Endodermal cell (in vitro differentiated cells): ENCODE results near the gene EAF2. TPM values are rescaled to one million over a fixed set of nuclear protein-coding genes. Genes with fewer than 3 reads are reported as not detected.

Source experiments
- DNase-seq: peaks from one replicate; pipeline ENCODE4 v3.0.0-alpha.2; 2017
- H3K27ac ChIP-seq: 2 replicates; pipeline ENCODE4 v1.5.1; 2013; ENCODE audit warnings: mild to moderate bottlenecking, low read depth, low read length, moderate library complexity
- H3K27me3 ChIP-seq: 2 replicates; pipeline ENCODE4 v1.6.1; 2013; ENCODE audit warnings: mild to moderate bottlenecking, low read length, moderate library complexity; ENCODE audit not compliant: insufficient read depth, control insufficient read depth, poor library complexity, severe bottlenecking
- H3K36me3 ChIP-seq: 2 replicates; pipeline ENCODE4 v1.7.0; 2013; ENCODE audit warnings: mild to moderate bottlenecking, low read length, moderate library complexity; ENCODE audit not compliant: control insufficient read depth, insufficient read depth
- H3K4me1 ChIP-seq: one replicate; pipeline ENCODE4 v1.7.0; 2013; ENCODE audit warnings: low read length; ENCODE audit not compliant: control insufficient read depth, insufficient read depth
- H3K4me3 ChIP-seq: 2 replicates; pipeline ENCODE4 v1.5.1; 2013; ENCODE audit warnings: mild to moderate bottlenecking, low read length, moderate library complexity
- H3K9ac ChIP-seq: 2 replicates; pipeline ENCODE4 v1.6.1; 2013; ENCODE audit warnings: mild to moderate bottlenecking, low read length, moderate library complexity; ENCODE audit not compliant: poor library complexity, severe bottlenecking; ENCODE audit errors: extremely low read depth
- H3K9me3 ChIP-seq: 2 replicates; pipeline ENCODE4 v1.6.1; 2013; ENCODE audit warnings: mild to moderate bottlenecking, low read length, moderate library complexity; ENCODE audit not compliant: control insufficient read depth
- H3K27ac Mint-ChIP-seq: 2 replicates; pipeline ENCODE4 v1.8.0; 2020; ENCODE audit warnings: mixed read lengths
- H3K27me3 Mint-ChIP-seq: 2 replicates; pipeline ENCODE4 v1.8.0; 2021; ENCODE audit warnings: mild to moderate bottlenecking, mixed read lengths; ENCODE audit not compliant: insufficient read depth
- H3K36me3 Mint-ChIP-seq: 2 replicates; pipeline ENCODE4 v1.8.0; 2020; ENCODE audit warnings: low read depth, mixed read lengths
- H3K4me1 Mint-ChIP-seq: 2 replicates; pipeline ENCODE4 v1.8.0; 2020; ENCODE audit warnings: mixed read lengths
- H3K4me3 Mint-ChIP-seq: 2 replicates; pipeline ENCODE4 v1.8.0; 2020; ENCODE audit warnings: mild to moderate bottlenecking, moderate library complexity, mixed read lengths
- H3K9me3 Mint-ChIP-seq: 2 replicates; pipeline ENCODE4 v1.8.0; 2020; ENCODE audit warnings: mild to moderate bottlenecking, mixed read lengths
- CTCF ChIP-seq: fragments of 200-600 bp; sonication (generic); conservative IDR thresholded peaks from 2 replicates; pipeline ENCODE4 v1.5.0; 2021; ENCODE audit warnings: antibody characterized with exemption, mild to moderate bottlenecking
- WGBS, 2 experiments: methylation state at CpG; one replicate each; pipeline versions ENCODE4 v1.1.5 to v1.1.7; 2013; ENCODE audit warnings: missing lambda C conversion rate in 2 of 2, mixed read lengths in 1 of 2; ENCODE audit not compliant: insufficient coverage in 1 of 2, insufficient read length in 1 of 2; 5-methylcytosine and 5-hydroxymethylcytosine counted together
- long read RNA-seq, 4 experiments: library from polyadenylated mRNA in 2 of 4; library from RNA in 1 of 4; library from capped mRNA in 1 of 4; stranded (forward) in 3 of 4; unstranded in 1 of 4; transcript quantifications; one replicate each; pipeline ENCODE4 v2.0.0, GENCODE V29; 2020 to 2021; ENCODE audit warnings: inconsistent platforms in 1 of 4
- polyA plus RNA-seq, 2 experiments: library from polyadenylated mRNA; stranded (reverse); fragments of 50-300 nt; gene quantifications; one replicate each; pipeline ENCODE4 v1.2.3, GENCODE V29; 2013
- total RNA-seq, 2 donors: library from RNA; stranded (reverse); fragmentation: NEBNext Ultra II Directional in 1 of 2; extraction: Animal tissue kit (Norgen Biotek cat#: 25700) in 1 of 2; gene quantifications; 2 replicates in 1 of 2; 3 replicates in 1 of 2; pipeline ENCODE4 v1.2.1, GENCODE V29; 2021

EAF2 gene
- total RNA-seq = 1 to 10 TPM; 3.5 to 4.6 TPM
- 4.6 TPM for polyA plus RNA-seq (2013, experiment 1 of 2)
- polyA plus RNA-seq (2013, experiment 2 of 2) = 5.5 TPM
- long read RNA-seq, experiment 1, partial matches to known transcripts = 0 of 1 reads
- long read RNA-seq, experiment 1, other reads (novel, unspliced or antisense) = 0 of 1 reads
- long read RNA-seq, experiment 2, partial matches to known transcripts = 0 of 3 reads
- long read RNA-seq, experiment 2, other reads (novel, unspliced or antisense) = 0 of 3 reads
- long read RNA-seq, experiment 3, partial matches to known transcripts = 0 of 3 reads
- long read RNA-seq, experiment 3, other reads (novel, unspliced or antisense) = 0 of 3 reads
- long read RNA-seq, experiment 4, transcript EAF2-201 (6 exons, 992 nt) = major isoform, 6 of 10 reads
- long read RNA-seq, experiment 4, partial matches to known transcripts = 0 of 10 reads
- long read RNA-seq, experiment 4, other reads (novel, unspliced or antisense) = 1 of 10 reads

- peak within 1 kb of the TSS; percentile 86 for H3K4me3 ChIP-seq
- peaks cover 14% of the 10 kb centered on the region for H3K4me1 Mint-ChIP-seq
Measured at GRCh38 chr3:121834671-121835464, at the start of gene EAF2, which contains the start of gene IQCB1. Gene EAF2, plus strand, starts transcription at chr3:121835209. Its CDS starts 77 bp downstream, at chr3:121835286. Gene IQCB1, minus strand, starts transcription at chr3:121835060. Its CDS starts 6,100 bp downstream, at chr3:121828960.

DNA sequence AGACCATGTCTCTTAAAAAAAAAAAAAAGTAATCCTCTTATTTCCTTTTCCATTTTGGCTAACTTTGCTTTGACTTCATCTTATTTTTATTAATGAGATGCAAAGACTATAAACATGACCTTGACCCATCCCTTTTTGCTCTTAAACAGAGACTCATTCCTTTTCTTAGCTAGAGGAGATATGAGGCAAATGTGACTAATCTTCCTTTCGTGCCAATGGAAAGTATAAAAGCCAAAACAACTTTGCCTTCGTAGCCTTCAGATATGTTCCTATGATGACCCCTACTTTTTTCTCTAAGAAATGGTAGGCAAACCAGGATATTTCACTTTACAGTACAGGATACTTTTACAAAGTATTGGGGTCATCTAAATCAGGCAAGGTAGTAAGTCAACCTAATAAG lies 48.5 kb upstream of the EAF2 start:
- no peak for TF ChIP-seq CTCF
- Histone ChIP-seq H3K36me3 (peaks cover 69% of the 10 kb centered on the region), H3K9ac (no peak overlapping the region), H3K4me1 (no peaks in the 10 kb centered on the region), H3K27me3 (no peaks in the 10 kb centered on the region), H3K9me3 (no peaks in the 10 kb centered on the region), H3K27ac (no peak overlapping the region), H3K4me3 (no peak overlapping the region)
- 83 to 95% methylated on average over 1 to 2 of the region's 2 CpGs for WGBS, 2 experiments
- no peak overlapping the region for H3K27ac Mint-ChIP-seq
- H3K27me3 Mint-ChIP-seq = no peaks in the 10 kb centered on the region
- DNase-seq = no peak
- H3K4me3 Mint-ChIP-seq = no peak overlapping the region
- no peaks in the 10 kb centered on the region for H3K4me1 Mint-ChIP-seq
- peaks cover 42% of the 10 kb centered on the region for H3K36me3 Mint-ChIP-seq
- no peaks in the 10 kb centered on the region for H3K9me3 Mint-ChIP-seq

More at GRCh38 chr3:121834671-121835464, at the start of gene EAF2, which contains the start of gene IQCB1:
- WGBS, 2 experiments = 0 to 1% methylated on average over 34 to 54 of the region's 54 CpGs
- H3K9ac ChIP-seq = peak within 1 kb of the TSS; percentile 89
- Mint-ChIP-seq H3K4me3 (peak within 1 kb of the TSS; percentile 83), H3K36me3 (peaks cover 15% of the 10 kb centered on the region), H3K27me3 (peaks cover 24% of the 10 kb centered on the region), H3K9me3 (peaks cover 3% of the 10 kb centered on the region), H3K27ac (peak within 1 kb of the TSS; percentile 88)
- DNase-seq = peak; percentile 98
- peak within 1 kb of the TSS; percentile 47 for H3K27ac ChIP-seq
- no peaks in the 10 kb centered on the region for H3K4me1 ChIP-seq
- peaks cover 28% of the 10 kb centered on the region for H3K36me3 ChIP-seq
- H3K9me3 ChIP-seq = no peaks in the 10 kb centered on the region
- no peak for TF ChIP-seq CTCF
- H3K27me3 ChIP-seq = peaks cover 18% of the 10 kb centered on the region

DNA sequence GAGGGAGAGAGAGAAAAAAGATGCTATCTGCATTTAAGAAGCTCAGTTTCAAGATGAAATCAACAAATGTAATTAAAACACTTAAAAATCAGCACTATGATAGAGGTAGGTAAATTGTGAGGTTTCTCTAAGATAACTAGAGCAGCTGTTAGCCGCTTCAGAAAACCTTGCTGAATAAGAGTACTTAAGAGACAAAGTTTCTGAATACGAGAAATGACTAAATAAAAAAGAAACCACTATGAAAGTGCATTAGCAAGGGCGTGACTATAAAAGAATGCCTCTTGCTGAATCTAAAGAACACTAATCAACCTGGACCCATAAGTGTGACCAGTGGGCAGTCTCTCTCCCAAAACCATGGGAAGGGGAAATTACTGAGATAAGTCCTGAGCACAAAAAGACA lies 41.9 kb upstream of the EAF2 start:
- Mint-ChIP-seq H3K4me3 (no peak overlapping the region), H3K36me3 (peaks cover 33% of the 10 kb centered on the region), H3K9me3 (no peaks in the 10 kb centered on the region), H3K4me1 (no peaks in the 10 kb centered on the region), H3K27me3 (no peaks in the 10 kb centered on the region), H3K27ac (no peak overlapping the region)
- no peak overlapping the region for H3K9ac ChIP-seq
- H3K4me3 ChIP-seq = no peak overlapping the region
- no peak overlapping the region for H3K27ac ChIP-seq
- H3K36me3 ChIP-seq = peaks cover 68% of the 10 kb centered on the region
- DNase-seq = no peak
- no peaks in the 10 kb centered on the region for H3K9me3 ChIP-seq
- TF ChIP-seq CTCF = no peak
- no peaks in the 10 kb centered on the region for H3K4me1 ChIP-seq
- WGBS, 2 experiments = 94 to 100% methylated on average over 3 of the region's 3 CpGs
- H3K27me3 ChIP-seq = no peaks in the 10 kb centered on the region
